Osteoblast (primary cell): ENCODE results near the gene ALLC. TPM values are rescaled to one million over a fixed set of nuclear protein-coding genes. Genes with fewer than 3 reads are reported as not detected.

ENCODE experiments used
- DNase-seq: peaks from one replicate; pipeline ENCODE4 v3.0.0; 2011; ENCODE audit warnings: low spot score, mixed read lengths; ENCODE audit not compliant: insufficient read length; ENCODE audit errors: missing footprints
- H2AFZ ChIP-seq: 2 replicates; pipeline ENCODE4 v1.6.0; 2011; ENCODE audit warnings: mild to moderate bottlenecking, low read length
- H3K27ac ChIP-seq: 2 replicates; pipeline ENCODE4 v1.5.1; 2011; ENCODE audit warnings: mild to moderate bottlenecking, low read depth, low read length, moderate library complexity
- H3K27me3 ChIP-seq: 2 replicates; pipeline ENCODE4 v1.6.0; 2012; ENCODE audit warnings: mild to moderate bottlenecking, control low read depth, inconsistent platforms, low read length, moderate library complexity; ENCODE audit not compliant: insufficient read depth
- H3K36me3 ChIP-seq: 2 replicates; pipeline ENCODE4 v1.5.1; 2011; ENCODE audit warnings: mild to moderate bottlenecking, low read length, control low read depth, moderate library complexity; ENCODE audit not compliant: insufficient read depth
- H3K4me1 ChIP-seq: 2 replicates; pipeline ENCODE4 v1.5.1; 2011; ENCODE audit warnings: mild to moderate bottlenecking, low read length, control low read depth, moderate library complexity; ENCODE audit not compliant: insufficient read depth
- H3K4me2 ChIP-seq: 2 replicates; pipeline ENCODE4 v1.6.0; 2011; ENCODE audit warnings: mild to moderate bottlenecking, low read length; ENCODE audit not compliant: insufficient read depth
- H3K4me3 ChIP-seq: fragments of 200-600 bp; sonication (generic); 3 replicates; pipeline ENCODE4 v1.5.1; 2012; ENCODE audit warnings: mild to moderate bottlenecking, low read length, inconsistent platforms; ENCODE audit not compliant: insufficient read depth
- H3K79me2 ChIP-seq: 2 replicates; pipeline ENCODE4 v1.6.0; 2012; ENCODE audit warnings: mild to moderate bottlenecking, low read length, control low read depth, inconsistent platforms; ENCODE audit not compliant: insufficient read depth
- H3K9me3 ChIP-seq: 2 replicates; pipeline ENCODE4 v1.5.1; 2011; ENCODE audit warnings: low read depth, low read length, control low read depth
- H4K20me1 ChIP-seq: 2 replicates; pipeline ENCODE4 v1.6.0; 2012; ENCODE audit warnings: mild to moderate bottlenecking, low read length, control low read depth; ENCODE audit not compliant: insufficient read depth
- CTCF ChIP-seq: IDR thresholded peaks from 2 replicates; pipeline ENCODE4 v1.5.1; 2011; ENCODE audit warnings: mild to moderate bottlenecking, low read depth, low read length, moderate library complexity; ENCODE audit errors: extremely low read depth
- total RNA-seq: library from RNA; depleted of rRNA; stranded (reverse); fragments of >200 nt; gene quantifications from 2 replicates; pipeline ENCODE4 v1.2.3, GENCODE V29; 2012

Gene ALLC
- total RNA-seq, 1 donor, result not detected

- Histone ChIP-seq H3K4me2 (no peak overlapping the region), H3K79me2 (no peaks in the 10 kb centered on the region), H3K27ac (no peak overlapping the region), H3K9me3 (no peaks in the 10 kb centered on the region), H4K20me1 (no peaks in the 10 kb centered on the region), H3K27me3 (no peaks in the 10 kb centered on the region), H3K36me3 (no peaks in the 10 kb centered on the region), H3K4me3 (no peak overlapping the region), H2AFZ (no peak overlapping the region), H3K4me1 (no peaks in the 10 kb centered on the region)
- no peak for TF ChIP-seq CTCF
- peak; percentile 58 for DNase-seq
Observed at GRCh38 chr2:3626118-3626811, 31.7 kb upstream of the ALLC start.

- Histone ChIP-seq H3K36me3 (no peaks in the 10 kb centered on the region), H3K4me2 (no peak overlapping the region), H3K4me3 (no peak overlapping the region), H2AFZ (no peak overlapping the region), H3K27ac (no peak overlapping the region), H3K4me1 (no peaks in the 10 kb centered on the region), H3K27me3 (no peaks in the 10 kb centered on the region), H4K20me1 (no peaks in the 10 kb centered on the region), H3K9me3 (no peaks in the 10 kb centered on the region), H3K79me2 (no peaks in the 10 kb centered on the region)
- DNase-seq, result peak; percentile 69
- no peak for TF ChIP-seq CTCF
Observed at GRCh38 chr2:3626812-3627499, 31.0 kb upstream of the ALLC start.

- H4K20me1 ChIP-seq, result no peaks in the 10 kb centered on the region
- no peak overlapping the region for H3K27ac ChIP-seq
- H2AFZ ChIP-seq, result no peak overlapping the region
- no peak overlapping the region for H3K4me2 ChIP-seq
- DNase-seq, result peak; percentile 38
- H3K4me3 ChIP-seq, result no peak overlapping the region
- H3K36me3 ChIP-seq, result no peaks in the 10 kb centered on the region
- TF ChIP-seq CTCF, result no peak
- no peaks in the 10 kb centered on the region for H3K4me1 ChIP-seq
- no peaks in the 10 kb centered on the region for H3K27me3 ChIP-seq
- H3K9me3 ChIP-seq, result no peaks in the 10 kb centered on the region
- H3K79me2 ChIP-seq, result no peaks in the 10 kb centered on the region
Observed at GRCh38 chr2:3627500-3628100, 30.4 kb upstream of the ALLC start.

GRCh38 chr2:3628241-3628679, 29.7 kb upstream of the ALLC start:
- H3K4me1 ChIP-seq, result no peaks in the 10 kb centered on the region
- H3K27ac ChIP-seq, result no peak overlapping the region
- H3K79me2 ChIP-seq, result no peaks in the 10 kb centered on the region
- no peaks in the 10 kb centered on the region for H3K9me3 ChIP-seq
- H3K4me3 ChIP-seq, result no peak overlapping the region
- TF ChIP-seq CTCF, result no peak
- H3K36me3 ChIP-seq, result no peaks in the 10 kb centered on the region
- no peaks in the 10 kb centered on the region for H4K20me1 ChIP-seq
- H2AFZ ChIP-seq, result no peak overlapping the region
- peak; percentile 31 for DNase-seq
- H3K27me3 ChIP-seq, result no peaks in the 10 kb centered on the region
- H3K4me2 ChIP-seq, result no peak overlapping the region
